ENCODE measurements around the gene CBX3.
"Not testable (repeated sequence)": the region's sequence is repeated elsewhere in the genome, so short reads cannot be mapped to it uniquely, and the experiment has no call there.

CBX3 gene

DNA sequence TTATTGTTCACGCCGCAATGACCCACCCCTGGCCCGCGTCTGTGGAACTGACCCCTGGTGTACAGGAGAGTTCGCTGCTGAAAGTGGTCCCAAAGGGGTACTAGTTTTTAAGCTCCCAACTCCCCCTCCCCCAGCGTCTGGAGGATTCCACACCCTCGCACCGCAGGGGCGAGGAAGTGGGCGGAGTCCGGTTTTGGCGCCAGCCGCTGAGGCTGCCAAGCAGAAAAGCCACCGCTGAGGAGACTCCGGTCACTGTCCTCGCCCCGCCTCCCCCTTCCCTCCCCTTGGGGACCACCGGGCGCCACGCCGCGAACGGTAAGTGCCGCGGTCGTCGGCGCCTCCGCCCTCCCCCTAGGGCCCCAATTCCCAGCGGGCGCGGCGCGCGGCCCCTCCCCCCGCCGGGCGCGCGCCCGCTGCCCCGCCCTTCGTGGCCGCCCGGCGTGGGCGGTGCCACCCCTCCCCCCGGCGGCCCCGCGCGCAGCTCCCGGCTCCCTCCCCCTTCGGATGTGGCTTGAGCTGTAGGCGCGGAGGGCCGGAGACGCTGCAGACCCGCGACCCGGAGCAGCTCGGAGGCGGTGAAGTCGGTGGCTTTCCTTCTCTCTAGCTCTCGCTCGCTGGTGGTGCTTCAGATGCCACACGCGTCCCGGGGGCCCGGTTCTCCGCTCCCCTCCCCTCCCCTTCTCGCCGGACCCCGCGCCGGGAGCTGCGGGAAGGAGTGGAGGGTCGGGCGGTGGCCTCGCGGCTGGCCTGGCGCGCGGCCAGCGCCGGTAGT, at the start of gene CBX3:
TSS of gene CBX3 (plus strand) at position 499 of the 772 bp plus-strand sequence. CDS start 1,254 bp downstream, outside the sequence.
- DNase-seq = peak; percentile 95

DNA sequence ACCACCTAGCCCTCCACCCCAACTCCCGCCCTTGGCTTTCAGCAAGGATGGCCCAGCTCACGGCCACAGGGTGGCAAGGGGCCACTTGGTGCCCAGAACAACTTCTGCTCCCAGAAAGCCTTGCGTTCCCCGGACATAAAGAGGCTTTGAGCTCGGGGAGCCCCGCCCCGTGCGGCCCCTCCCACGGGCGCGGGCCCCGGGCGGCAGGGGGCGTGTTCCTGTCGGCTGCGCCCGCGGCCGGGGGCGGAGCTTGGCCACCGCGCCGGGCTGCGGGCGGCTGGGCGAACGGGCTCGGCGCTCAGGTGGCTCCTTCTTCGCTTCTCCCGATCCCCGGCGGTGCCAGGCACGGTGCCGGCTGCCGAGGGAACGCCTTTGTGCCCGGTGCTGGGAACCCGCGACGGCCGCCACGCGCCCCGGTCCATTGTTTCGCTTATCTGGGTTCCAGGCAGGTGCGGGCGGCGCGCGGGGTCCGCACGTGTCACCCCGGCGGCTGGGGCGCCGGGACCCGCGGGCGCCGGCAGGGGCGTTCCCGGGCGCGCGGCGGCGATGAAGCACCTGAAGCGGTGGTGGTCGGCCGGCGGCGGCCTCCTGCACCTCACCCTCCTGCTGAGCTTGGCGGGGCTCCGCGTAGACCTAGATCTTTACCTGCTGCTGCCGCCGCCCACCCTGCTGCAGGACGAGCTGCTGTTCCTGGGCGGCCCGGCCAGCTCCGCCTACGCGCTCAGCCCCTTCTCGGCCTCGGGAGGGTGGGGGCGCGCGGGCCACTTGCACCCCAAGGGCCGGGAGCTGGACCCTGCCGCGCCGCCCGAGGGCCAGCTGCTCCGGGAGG, 49.4 kb upstream of the CBX3 start, which contains the start of gene NFE2L3:
TSS of gene NFE2L3 (plus strand) at position 246 of the 829 bp plus-strand sequence. CDS start at position 547, 301 bp downstream.
- DNase-seq = peak; percentile 61

DNA sequence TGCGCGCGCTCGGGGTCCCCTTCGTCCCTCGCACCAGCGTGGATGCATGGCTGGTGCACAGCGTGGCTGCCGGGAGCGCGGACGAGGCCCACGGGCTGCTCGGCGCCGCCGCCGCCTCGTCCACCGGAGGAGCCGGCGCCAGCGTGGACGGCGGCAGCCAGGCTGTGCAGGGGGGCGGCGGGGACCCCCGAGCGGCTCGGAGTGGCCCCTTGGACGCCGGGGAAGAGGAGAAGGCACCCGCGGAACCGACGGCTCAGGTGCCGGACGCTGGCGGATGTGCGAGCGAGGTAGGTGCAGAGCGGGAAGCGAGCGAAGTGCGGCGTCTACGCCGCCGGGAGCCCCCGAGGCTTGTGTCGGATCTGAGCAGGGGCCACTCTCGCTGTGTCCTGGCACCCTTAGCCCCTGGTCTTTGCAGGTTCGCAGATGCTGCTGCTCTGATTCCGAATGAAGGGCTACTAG, 48.7 kb upstream of the CBX3 start:
- not testable (repeated sequence) for DNase-seq

DNA sequence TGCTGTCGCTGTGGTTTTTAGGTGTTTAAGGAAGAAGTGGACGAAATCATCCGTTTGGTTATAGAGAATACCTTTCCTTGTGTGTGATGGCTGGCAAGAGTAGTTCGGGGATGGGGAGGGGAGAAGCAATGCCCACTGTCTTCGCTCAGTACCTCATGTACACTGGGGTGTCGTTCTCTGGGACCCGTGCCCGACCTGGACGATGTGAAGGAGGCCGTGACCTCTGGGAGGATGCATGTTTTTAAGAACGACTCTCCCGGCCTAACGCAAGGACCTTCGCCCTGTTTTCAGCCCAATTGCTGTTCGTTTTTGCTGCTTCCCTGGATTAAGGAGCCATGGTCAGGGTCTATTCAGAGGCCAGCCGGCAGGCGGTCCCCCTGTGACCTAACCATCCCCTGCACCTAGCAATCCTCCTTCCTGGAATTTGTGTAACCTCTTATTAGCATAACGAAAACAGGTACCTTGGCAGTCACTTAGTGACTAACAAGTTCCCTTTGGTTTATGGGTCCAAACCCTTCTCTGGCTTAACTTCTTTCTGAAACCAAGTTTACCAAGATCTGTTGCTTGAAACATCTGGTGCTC, 48.2 kb upstream of the CBX3 start:
- no peak for DNase-seq

DNA sequence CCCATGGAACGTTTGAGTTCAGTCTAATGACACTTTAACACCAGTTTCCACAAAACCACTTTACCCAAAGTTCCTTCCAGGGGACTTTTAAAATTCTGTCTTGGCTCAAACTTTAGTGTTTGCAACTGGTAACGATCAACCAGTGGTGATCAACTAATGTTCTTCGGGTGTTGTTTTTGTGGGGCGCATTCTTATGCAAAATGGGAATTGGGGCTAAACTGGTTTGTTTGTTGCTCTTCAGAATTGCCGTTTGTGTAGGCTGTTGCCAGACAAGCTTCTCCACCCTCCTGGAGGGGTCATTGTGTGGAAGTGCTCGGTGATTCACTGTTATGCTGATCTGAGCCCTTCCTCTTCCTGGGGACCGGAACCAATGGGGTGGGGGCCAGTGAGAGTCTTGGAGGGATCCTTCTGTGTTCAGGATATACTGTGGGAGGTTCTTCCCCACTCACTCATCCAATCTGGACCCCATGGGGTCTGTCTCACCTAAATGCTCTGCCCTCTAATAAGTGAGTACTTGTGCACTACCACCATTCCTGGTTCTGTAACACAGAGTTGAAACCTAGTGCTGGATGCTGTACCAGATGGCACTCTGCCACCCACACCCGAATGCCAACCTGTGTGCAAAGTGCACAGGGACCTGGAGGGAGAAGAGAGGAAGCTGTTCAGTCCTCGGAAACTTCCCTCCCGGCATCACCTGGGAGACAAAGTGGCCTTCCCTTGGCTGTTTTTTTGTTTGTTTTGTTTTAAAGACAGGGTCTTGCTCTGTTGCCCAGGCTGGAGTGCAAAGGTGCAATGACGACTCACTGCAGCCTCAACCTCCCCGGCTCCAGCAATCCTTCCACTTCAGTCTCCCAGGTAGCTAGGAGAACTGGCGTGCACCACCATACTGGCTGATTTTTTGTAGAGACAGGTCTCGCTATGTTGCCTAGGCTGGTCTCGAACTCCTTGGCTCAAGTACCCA, 47.4 kb upstream of the CBX3 start:
- no peak for DNase-seq

DNA sequence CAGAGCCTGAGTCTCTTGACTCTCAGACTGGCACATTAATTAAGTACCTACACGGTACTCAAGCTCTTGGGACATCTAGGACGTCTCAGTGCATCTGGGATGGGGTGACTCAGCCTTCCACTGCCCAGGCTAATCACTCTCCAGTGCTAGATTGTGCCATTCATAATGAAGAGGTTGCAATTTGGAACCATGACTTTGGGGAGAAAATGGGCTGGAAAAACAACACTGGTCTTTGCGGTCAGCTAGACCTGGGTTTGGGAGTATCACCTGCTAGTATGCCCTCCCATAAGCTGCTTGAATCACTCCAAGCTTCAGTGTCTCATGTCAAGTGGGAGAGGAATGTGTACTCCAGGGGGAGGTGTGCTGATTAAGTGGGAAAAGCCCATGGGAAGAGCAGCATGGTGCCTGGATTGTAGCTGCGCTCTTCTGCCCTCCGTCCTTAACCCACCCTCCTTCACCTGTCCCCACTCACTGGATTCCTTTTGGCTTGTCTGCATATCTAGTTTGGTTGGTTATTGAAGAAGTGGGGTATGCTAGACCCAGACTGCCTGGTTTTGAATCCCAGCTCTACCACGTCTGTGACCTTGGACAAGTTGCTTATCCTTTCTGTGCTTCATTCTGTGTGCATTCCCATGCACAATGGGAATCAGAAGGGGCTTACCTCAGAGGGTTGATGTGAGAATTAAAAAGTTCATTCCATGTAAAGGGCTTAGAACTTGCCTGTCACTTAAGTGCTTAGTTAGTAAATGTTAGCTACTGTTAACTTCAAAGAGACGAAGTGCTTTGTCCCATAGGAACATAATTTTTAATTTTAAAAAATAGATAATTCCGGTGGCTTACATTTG, 45.8 kb upstream of the CBX3 start:
- no peak for DNase-seq

DNA sequence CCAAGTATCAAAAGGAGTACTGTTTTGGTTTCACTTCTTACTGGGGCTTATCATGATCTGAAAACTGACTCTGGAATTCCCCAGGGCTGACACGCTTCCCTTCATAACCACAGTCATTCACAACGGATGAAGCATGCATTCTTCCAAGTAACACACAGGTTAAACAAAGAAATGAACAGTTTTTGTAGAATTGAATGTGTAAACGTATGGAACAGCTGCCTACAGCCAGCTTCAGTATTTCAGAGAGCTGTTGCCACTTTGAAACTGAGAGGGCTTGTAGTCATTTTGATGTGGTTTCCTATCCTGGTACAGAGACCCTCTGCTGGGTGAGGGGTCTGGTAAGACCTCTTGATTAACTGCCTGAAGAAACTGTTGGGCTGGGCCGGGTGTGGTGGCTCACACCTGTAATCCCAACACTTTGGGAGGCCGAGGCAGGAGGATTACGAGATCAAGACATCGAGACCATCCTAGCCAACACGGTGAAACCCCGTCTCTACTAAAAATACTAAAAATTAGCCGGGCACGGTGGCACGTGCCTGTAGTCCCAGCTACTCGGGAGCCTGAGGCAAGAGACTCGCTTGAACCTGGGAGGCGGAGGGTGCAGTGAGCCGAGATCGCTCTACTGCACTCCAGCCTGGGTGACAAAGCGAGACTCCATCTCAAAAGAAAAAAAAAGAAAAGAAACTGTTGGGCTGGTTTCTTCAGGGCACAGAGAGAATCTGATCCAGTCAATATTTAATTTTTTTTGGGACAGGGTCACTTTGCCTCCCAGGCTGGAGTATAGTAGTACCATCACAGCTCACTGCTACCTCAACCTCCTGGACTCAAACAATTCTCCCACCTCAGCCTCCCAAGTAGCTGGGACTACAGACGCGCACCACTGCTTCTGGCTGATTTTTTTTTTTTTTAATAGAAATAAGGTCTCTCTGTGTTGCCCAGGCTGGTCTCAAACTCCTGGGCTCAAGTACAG, 44.8 kb upstream of the CBX3 start:
- no peak for DNase-seq

DNA sequence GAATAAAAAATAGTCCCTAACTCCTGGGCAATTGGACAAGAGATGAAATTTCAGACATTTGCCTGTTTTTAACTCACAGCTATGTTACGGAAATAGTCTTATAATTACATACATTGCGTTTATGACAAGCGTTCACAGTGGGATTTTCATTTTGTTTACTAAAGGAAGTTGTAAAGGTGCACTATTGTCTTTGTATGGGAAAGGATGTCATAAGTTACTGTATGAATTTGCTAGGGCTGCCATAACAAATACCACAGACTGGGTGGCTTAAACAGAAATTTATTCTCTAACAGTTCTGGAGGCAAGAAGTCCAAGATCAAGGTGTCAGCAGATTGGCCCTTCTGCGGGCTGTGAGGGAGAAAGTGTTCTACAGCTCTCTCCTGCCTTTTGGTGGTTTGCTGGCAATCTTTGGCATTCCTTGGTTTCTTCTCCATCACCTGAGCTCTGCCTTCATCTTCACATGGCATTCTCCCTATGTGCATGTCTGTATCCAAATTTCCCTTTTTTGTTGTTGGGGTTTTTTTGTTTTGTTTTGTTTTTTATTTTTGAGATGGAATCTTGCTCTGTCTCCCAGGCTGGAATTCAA, 43.9 kb upstream of the CBX3 start:
- DNase-seq = no peak

DNA sequence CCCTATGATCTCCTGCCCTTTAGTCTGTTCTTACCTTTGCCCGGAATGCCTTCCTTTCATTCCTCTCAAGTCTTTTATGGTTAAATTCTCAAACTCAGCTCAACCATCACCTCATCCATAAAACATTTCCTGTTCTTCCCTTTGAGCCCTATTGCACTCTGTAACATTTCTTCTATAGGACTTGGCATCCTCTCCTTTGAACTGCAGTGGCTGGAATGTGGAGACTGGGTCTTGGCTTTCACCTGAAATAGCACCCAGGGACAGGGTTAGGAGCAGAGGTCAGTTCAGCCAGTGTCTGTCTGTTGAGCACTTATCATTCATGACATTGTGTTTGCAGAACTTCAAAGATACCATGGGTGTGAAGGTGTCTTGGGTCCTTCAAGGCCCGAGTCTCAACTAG, 42.3 kb upstream of the CBX3 start:
- no peak for DNase-seq

DNA sequence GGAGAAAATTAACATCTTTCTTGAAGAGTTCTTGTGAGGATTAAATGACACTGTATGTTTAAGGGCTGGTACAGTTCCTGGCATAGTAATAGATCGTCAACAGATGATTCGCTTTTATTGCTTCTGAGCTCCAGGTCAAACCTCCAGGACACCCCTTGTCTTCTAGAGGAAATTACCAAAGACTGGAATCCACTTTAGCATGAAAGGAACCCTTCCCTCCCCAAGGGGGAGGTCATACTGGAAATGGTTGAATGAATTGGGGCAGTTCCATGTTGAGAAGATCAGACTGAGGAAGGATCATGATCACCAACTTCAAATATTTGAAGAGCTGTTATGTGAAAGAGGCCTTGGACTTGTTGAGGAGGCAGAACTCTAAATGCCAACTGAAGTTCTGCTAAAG, 40.6 kb upstream of the CBX3 start:
- DNase-seq = no peak

DNA sequence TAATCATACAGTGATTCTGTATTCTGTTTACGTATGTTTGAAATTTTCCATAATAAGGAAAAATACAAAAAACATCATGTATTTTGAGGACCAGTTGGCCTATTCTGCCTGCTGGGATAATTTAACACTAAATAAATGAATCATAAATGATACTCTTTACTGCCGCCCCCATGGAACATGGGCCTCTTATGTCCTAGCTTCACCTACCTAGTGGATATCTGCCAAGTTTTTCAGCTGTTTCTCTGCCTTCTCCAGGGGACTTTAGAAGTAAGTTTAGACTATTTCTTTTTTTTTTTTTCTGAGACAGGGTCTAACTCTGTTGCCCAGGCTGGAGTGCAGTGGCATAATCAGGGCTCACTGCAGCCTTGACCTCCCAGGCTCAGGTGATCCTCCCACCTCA, 39.1 kb upstream of the CBX3 start:
- DNase-seq = no peak

DNA sequence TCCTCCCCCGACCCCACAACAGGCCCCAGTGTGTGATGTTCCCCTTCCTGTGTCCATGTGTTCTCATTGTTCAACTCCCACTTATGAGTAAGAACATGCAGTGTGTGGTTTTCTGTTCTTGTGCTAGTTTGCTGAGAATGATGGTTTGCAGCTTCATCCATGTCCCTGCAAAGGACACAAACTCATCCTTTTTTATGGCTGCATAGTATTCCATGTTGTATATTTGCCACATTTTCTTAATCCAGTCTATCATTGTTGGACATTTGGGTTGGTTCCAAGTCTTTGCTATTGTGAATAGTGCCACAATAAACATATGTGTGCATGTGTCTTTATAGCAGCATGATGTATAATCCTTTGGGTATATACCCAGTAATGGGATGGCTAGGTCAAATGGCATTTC, 37.7 kb upstream of the CBX3 start:
- not testable (repeated sequence) for DNase-seq

DNA sequence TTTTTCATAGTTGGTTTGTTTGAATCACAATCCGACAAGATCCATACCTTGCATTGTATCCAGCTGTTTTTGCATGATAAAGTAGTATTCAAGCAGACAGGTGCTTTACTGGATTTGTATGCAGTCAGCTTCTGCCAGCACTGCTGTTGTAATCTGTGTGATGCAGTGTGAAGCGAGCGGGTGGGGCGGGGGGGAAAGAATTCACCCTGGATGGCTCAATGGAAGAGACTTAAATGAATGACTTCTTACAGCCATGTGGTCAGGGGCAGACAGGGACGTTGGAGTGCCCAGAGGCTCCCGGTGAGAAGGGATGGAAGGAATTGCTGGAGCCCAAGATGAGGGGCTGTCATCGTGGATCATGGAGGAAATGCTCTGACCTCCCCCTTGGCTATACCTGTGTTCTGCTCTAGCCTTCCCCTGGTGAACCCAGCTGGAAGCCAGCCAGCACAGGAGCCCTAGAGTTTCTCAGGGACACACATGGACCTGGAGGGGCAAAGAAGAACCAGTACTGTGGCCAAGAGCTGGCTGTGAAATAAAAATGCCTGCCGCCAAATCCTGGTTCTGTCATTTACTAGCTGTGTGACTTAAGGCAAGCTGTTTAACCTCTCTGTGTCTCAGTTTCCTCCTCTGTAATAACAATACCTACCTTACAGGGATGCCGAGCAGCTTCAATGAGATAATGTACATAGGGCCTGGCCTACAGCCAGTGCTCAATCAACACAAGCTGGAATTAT, 35.4 kb upstream of the CBX3 start:
- DNase-seq = no peak

DNA sequence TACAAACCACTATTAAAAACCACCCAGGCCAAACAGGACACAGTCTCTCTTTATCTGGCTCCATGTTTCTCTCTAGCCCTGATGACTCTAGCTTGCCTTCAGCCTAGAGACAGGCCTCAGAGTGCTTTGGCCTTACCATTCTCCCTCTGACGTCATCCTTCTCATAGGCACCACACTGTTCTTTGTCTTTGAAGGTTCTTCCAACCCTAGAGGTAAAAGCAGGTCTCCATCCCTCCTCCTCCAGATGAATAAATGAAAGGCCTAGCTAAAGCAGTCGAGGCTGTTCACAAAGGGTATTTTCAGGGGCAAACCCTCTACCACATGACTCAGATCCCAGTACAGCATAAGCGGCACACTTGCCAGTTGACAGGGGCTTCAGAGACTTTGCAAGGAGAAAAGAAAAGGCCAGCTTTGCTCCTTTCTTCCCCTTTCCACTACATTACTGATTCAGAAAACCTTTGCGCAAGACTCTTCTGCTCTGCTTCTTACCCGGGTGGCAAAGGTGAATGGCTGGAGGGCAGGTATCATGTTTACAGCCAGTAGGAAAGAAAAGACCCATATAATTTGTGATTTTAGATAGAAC, 34.8 kb upstream of the CBX3 start:
- no peak for DNase-seq

DNA sequence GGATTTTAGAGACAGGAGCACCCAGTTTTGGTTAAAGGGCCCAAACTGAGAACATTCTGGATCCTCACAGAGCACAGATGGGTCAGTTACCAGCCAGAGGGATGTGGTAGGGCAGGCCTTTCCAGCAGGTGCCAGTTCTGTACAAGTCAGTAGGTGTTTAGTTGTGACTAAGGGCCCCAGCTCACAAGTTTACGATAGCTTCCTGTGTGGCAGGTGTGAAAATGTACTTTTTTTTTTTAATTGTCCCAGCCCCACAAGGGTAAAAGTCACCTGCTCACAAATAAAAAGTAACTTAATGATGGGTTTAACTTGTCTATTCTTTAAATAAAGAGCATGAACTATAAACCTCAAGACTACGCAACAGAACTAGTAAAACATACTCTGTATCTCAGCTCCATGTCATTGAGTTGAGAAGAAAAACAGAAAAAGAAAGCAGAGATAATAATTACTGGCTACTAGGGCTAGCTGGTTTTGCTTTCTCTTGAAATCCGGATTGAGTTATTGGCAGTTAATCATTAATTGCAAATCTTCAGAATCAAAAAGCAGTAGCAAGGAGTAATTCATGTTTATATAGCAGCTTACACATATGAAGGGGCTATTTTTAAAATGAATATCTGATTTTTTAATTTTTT, 34.1 kb upstream of the CBX3 start:
- DNase-seq = no peak

DNA sequence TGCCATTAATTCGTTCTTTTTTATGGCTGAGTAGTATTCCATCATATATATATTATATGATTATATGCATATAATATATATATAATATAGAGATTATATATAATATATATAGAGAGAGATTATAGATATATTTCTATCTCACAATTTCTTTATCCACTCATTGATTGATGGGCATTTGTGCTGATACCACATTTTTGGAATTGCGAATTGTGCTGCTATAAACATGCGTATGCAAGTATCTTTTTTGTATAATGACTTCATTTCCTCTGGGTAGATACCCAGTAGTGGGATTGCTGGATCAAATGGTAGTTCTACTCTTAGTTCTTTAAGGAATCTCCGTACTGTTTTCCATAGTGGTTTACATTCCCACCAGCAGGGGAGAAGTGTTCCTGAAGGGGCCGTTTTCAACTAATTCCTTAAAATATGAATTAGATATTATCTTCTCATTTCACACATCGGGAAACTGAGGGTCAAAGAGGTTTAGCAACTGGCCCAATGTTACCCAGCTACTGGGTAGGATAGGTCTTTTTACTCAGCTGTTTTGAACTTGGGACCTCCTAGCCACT, 33.0 kb upstream of the CBX3 start:
- no peak for DNase-seq

DNA sequence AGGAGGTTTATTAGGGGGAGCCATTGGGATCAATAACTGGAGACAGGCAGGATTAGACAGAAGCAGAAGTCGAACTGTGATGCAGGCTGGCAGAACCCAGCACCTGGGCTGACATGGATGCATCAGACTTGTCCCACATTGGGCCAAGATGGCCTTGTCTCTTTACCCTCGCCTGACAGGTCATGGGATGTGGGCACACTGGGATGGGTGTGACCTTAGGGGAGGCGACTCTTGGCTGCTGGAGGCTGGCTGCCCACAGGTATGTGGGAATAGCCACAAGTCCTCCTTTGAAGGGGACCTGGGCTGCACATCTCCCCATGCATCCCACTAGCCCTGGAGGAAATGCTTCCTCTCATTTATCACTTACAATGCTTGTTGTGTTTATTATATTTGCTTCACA, 32.3 kb upstream of the CBX3 start:
- no peak for DNase-seq

DNA sequence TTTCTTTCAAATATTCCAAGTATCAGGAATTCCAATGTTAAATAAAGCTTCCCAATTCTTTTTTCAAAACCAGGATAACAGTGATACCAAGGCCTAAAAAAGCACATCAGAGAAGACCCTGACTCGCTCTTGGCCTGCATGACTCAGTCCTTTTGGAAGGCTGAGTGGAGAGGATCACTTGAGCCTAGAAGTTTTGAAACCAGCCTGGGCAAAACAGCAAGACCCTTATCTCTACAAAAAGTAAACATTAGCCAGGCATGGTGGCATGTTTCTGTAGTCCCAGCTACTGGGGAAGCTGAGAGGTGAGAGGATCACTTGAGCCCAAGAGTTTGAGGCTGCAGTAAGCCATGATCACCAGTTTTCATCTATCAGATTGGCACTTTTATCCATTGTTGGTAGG, 30.9 kb upstream of the CBX3 start:
- no peak for DNase-seq
